ENCODE results near the gene NECAB2.

NECAB2 gene

GRCh38 chr16:84045818-84046470 is 77.9 kb downstream of the NECAB2 start:
- H3K4me1 ChIP-seq (ENCODE audit: insufficient read depth, low read length), result no peaks in the 10 kb centered on the region
- no peak overlapping the region for H3K4me2 ChIP-seq (ENCODE audit: insufficient read depth, low read length)
- H3K4me3 ChIP-seq (ENCODE audit: low read depth in 1 of 2, low read length in 2 of 2), result no peak overlapping the region
- TF ChIP-seq CTCF (IDR thresholded peaks at IDR 0.05; ENCODE audit: borderline replicate concordance, extremely low read depth, low read length, poor library complexity, severe bottlenecking) (no peak), EZH2 (IDR thresholded peaks at IDR 0.05; ENCODE audit: borderline replicate concordance, low read depth, low read length, severe bottlenecking) (no peak)
- H3K27ac ChIP-seq (ENCODE audit: low read length), result no peak overlapping the region
- no peaks in the 10 kb centered on the region for H3K79me2 ChIP-seq (ENCODE audit: insufficient read depth, low read length)
- H4K20me1 ChIP-seq (ENCODE audit: insufficient read depth, low read length), result peaks cover 7% of the 10 kb centered on the region
- H3K9ac ChIP-seq (ENCODE audit: low read depth, low read length), result no peak overlapping the region
- H3K9me3 ChIP-seq (ENCODE audit: insufficient read depth, low read length, severe bottlenecking), result no peaks in the 10 kb centered on the region
- no peak overlapping the region for H2AFZ ChIP-seq (ENCODE audit: low read depth, low read length)
- no peaks in the 10 kb centered on the region for H3K27me3 ChIP-seq (ENCODE audit: insufficient read depth, low read length, poor library complexity)
- ATAC-seq (ENCODE audit: insufficient read depth, low read depth) (no peak), DNase-seq (no peak)
- peaks cover 23% of the 10 kb centered on the region for H3K36me3 ChIP-seq (ENCODE audit: insufficient read depth, low read length)

DNA sequence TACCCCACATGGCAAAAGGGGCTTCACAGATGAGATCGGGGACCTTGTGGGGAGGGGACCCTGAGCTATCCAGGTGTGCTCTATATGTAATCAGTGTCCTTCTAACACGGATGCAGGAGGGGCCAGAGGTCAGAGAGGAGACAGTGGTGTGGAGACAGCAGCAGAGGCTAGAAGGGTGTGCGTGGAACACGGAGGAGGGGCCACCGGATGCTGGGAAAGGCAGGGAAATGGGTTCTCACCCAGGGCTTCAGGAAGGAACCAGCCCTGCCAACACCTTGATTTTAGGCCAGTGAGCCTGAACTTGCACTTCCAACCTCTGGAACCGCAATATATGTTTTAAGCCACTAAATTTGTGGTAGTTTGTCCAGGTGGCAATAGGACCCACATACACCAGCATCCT is 79.2 kb downstream of the NECAB2 start:
- no peak for TF ChIP-seq EZH2 (IDR thresholded peaks at IDR 0.05; ENCODE audit: borderline replicate concordance, low read depth, low read length, severe bottlenecking)
- TF ChIP-seq CTCF (IDR thresholded peaks at IDR 0.05; ENCODE audit: borderline replicate concordance, extremely low read depth, low read length, poor library complexity, severe bottlenecking), result no peak
- H3K27ac ChIP-seq (ENCODE audit: low read length), result no peak overlapping the region
- no peaks in the 10 kb centered on the region for H3K79me2 ChIP-seq (ENCODE audit: insufficient read depth, low read length)
- no peak overlapping the region for H3K4me2 ChIP-seq (ENCODE audit: insufficient read depth, low read length)
- H4K20me1 ChIP-seq (ENCODE audit: insufficient read depth, low read length), result peaks cover 10% of the 10 kb centered on the region
- no peaks in the 10 kb centered on the region for H3K9me3 ChIP-seq (ENCODE audit: insufficient read depth, low read length, severe bottlenecking)
- H3K36me3 ChIP-seq (ENCODE audit: insufficient read depth, low read length), result peaks cover 25% of the 10 kb centered on the region
- H3K9ac ChIP-seq (ENCODE audit: low read depth, low read length), result no peak overlapping the region
- H3K4me1 ChIP-seq (ENCODE audit: insufficient read depth, low read length), result no peaks in the 10 kb centered on the region
- no peak overlapping the region for H3K4me3 ChIP-seq (ENCODE audit: low read depth in 1 of 2, low read length in 2 of 2)
- H3K27me3 ChIP-seq (ENCODE audit: insufficient read depth, low read length, poor library complexity), result no peaks in the 10 kb centered on the region
- DNase-seq, result no peak
- H2AFZ ChIP-seq (ENCODE audit: low read depth, low read length), result no peak overlapping the region
- no peak for ATAC-seq (ENCODE audit: insufficient read depth, low read depth)

DNA sequence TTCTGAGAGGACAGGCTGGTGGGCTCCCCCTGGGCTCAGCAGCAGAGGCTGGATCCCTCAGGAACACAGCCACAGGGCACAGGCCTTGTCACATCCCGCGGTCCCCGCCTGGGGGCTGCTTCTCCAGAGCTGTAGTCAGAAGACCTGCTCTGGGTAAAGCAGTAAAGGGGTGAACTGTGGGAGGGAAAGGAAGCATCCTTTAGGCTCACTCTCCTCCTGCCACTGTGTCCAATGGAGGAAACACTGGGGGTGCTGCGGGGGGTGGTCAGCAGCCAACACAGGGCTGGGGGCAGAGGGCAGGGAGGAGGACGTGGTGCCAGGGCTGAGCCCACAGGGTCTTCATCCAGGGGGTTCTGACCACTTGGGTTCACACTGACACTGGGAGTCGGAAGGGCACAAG is 79.6 kb downstream of the NECAB2 start:
- no peak for DNase-seq
- TF ChIP-seq EZH2 (IDR thresholded peaks at IDR 0.05; ENCODE audit: borderline replicate concordance, low read depth, low read length, severe bottlenecking) (no peak), CTCF (IDR thresholded peaks at IDR 0.05; ENCODE audit: borderline replicate concordance, extremely low read depth, low read length, poor library complexity, severe bottlenecking) (no peak)
- H3K9ac ChIP-seq (ENCODE audit: low read depth, low read length), result no peak overlapping the region
- H3K79me2 ChIP-seq (ENCODE audit: insufficient read depth, low read length), result no peaks in the 10 kb centered on the region
- H3K36me3 ChIP-seq (ENCODE audit: insufficient read depth, low read length), result peaks cover 30% of the 10 kb centered on the region
- no peaks in the 10 kb centered on the region for H3K4me1 ChIP-seq (ENCODE audit: insufficient read depth, low read length)
- no peak overlapping the region for H3K27ac ChIP-seq (ENCODE audit: low read length)
- H3K9me3 ChIP-seq (ENCODE audit: insufficient read depth, low read length, severe bottlenecking), result no peaks in the 10 kb centered on the region
- peaks cover 13% of the 10 kb centered on the region for H4K20me1 ChIP-seq (ENCODE audit: insufficient read depth, low read length)
- H2AFZ ChIP-seq (ENCODE audit: low read depth, low read length), result no peak overlapping the region
- ATAC-seq (ENCODE audit: insufficient read depth, low read depth), result no peak
- H3K4me2 ChIP-seq (ENCODE audit: insufficient read depth, low read length), result no peak overlapping the region
- no peaks in the 10 kb centered on the region for H3K27me3 ChIP-seq (ENCODE audit: insufficient read depth, low read length, poor library complexity)
- no peak overlapping the region for H3K4me3 ChIP-seq (ENCODE audit: low read depth in 1 of 2, low read length in 2 of 2)
